Measurements from ENCODE around the gene LRRC71. TPM values are rescaled to one million over a fixed set of nuclear protein-coding genes. Genes with fewer than 3 reads are reported as not detected.

The LRRC71 gene
- total and polyA plus RNA-seq, 2 of the 8 experiments (the other 6 are each of a cell fraction or from before 2014, with no cell fraction given): 0.05 TPM; not detected in 1

DNA sequence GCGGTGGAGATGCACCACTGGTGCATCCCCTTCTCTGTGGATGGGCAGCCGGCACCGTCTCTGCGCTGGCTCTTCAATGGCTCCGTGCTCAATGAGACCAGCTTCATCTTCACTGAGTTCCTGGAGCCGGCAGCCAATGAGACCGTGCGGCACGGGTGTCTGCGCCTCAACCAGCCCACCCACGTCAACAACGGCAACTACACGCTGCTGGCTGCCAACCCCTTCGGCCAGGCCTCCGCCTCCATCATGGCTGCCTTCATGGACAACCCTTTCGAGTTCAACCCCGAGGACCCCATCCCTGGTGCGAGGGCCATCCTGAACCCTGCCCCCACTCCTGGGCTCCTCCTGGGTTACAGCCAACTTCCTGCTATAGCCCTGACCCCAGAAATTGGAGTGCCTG, 46.8 kb upstream of the LRRC71 start:
- no peak overlapping the region for H2BK20ac ChIP-seq (ENCODE audit: low read length)
- no peak overlapping the region for H3K9ac ChIP-seq (replicated peaks in 1 of 4; ENCODE audit: extremely low read depth in 1 of 4, low read depth in 3 of 4, low read length in 3 of 4)
- H3K4me2 ChIP-seq (ENCODE audit: insufficient read depth in 1 of 2, low read depth in 2 of 2, low read length in 2 of 2): no peak overlapping the region
- H2BK5ac ChIP-seq (ENCODE audit: low read depth, low read length): no peak overlapping the region
- WGBS, 2 experiments (ENCODE audit: extremely low coverage in 1 of 2, insufficient coverage in 1 of 2, insufficient read length in 1 of 2, insufficient replicate concordance in 2 of 2, low coverage in 1 of 2, low lambda C conversion rate in 2 of 2, missing lambda C conversion rate in 1 of 2): 92% methylated on average over 18 of the region's 18 CpGs; no CpG with 5 or more reads in 1 of the 2 experiments
- no peak overlapping the region for H4K91ac ChIP-seq (replicated peaks; ENCODE audit: insufficient read length, low read length)
- no peak overlapping the region for H3K4me3 ChIP-seq (ENCODE audit: extremely low read depth in 1 of 4, insufficient read depth in 2 of 4, low read depth in 3 of 4, low read length in 4 of 4)
- H3K79me1 ChIP-seq (ENCODE audit: low read depth, low read length): no peaks in the 10 kb centered on the region
- FAIRE-seq (no peak), DNase-seq (ENCODE audit: low read depth in 1 of 2, low spot score in 2 of 2) (no peak)
- POLR2A ChIA-PET (ENCODE audit: partially characterized antibody): interaction anchor here (1.5 to 1.8 kb wide), 2 partner anchors 8 to 14 kb away, joined by 3 to 5 read pairs; partner anchors contain the start of gene NTRK1
- no peaks in the 10 kb centered on the region; the same call in 1 of the 2 replicates for H3K23me2 ChIP-seq (ENCODE audit: low read depth, low read length)
- no peak overlapping the region for H3K56ac ChIP-seq (replicated peaks; ENCODE audit: insufficient read length, low read depth, low read length)
- peak overlapping the region; percentile 42; the same call in 1 of the 2 replicates for H4K8ac ChIP-seq (ENCODE audit: extremely low read depth, insufficient read depth, low read length)
- peaks cover 0 to 2% (median 1%) of the 10 kb centered on the region in 4 experiments; a peak in 4 of 7 replicates for H3K4me1 ChIP-seq (replicated peaks in 1 of 4; ENCODE audit: control insufficient read depth in 3 of 4, insufficient read depth in 4 of 4, low read length in 3 of 4)
- no peak overlapping the region for H2AFZ ChIP-seq (ENCODE audit: low read length)
- no peak overlapping the region; the same call in 1 of the 2 replicates for H2BK12ac ChIP-seq (ENCODE audit: low read depth, low read length)
- H3K9me3 ChIP-seq (ENCODE audit: insufficient read depth in 2 of 2, low read depth in 1 of 2, low read length in 1 of 2): no peaks in the 10 kb centered on the region
- no peaks in the 10 kb centered on the region for H3K79me2 ChIP-seq (ENCODE audit: control insufficient read depth in 1 of 2, insufficient read depth in 2 of 2, low read length in 2 of 2)
- no peak overlapping the region for H3K27ac ChIP-seq (ENCODE audit: low read depth, low read length)
- H3K14ac ChIP-seq (ENCODE audit: insufficient read length): no peak overlapping the region
- H2AK5ac ChIP-seq (ENCODE audit: low read depth, low read length): no peak overlapping the region
- no peak overlapping the region for H3K23ac ChIP-seq (ENCODE audit: insufficient read length)
- peaks cover 0 to 3% of the 10 kb centered on the region in 2 experiments for H4K20me1 ChIP-seq (replicated peaks in 1 of 2; ENCODE audit: control insufficient read depth in 1 of 2, insufficient read depth in 2 of 2, low read length in 2 of 2)
- H3K27me3 ChIP-seq (replicated peaks in 1 of 4; ENCODE audit: control insufficient read depth in 3 of 4, extremely low read depth in 1 of 4, insufficient read depth in 3 of 4, low read length in 3 of 4): peaks cover 0 to 36% (median 17%) of the 10 kb centered on the region in 4 experiments; a peak in 6 of 7 replicates
- H3K4ac ChIP-seq (replicated peaks; ENCODE audit: insufficient read length, low read depth, low read length): no peak overlapping the region
- no peak overlapping the region for H3K18ac ChIP-seq (ENCODE audit: extremely low read depth, low read length)
- CTCF ChIA-PET (ENCODE audit: partially characterized antibody): interaction anchor here (0.9 to 31.4 kb wide), 10 partner anchors 16 to 212 kb away, joined by 3 to 719 read pairs (median 6); partner anchors contain the start of genes INSRR, NTRK1 and PEAR1
- no peak overlapping the region; the same call in 1 of the 2 replicates for H2BK15ac ChIP-seq (ENCODE audit: low read length)
- no peak overlapping the region for H4K5ac ChIP-seq (ENCODE audit: insufficient read length, low read depth, low read length)
- no peaks in the 10 kb centered on the region for H3K36me3 ChIP-seq (ENCODE audit: control insufficient read depth in 2 of 4, insufficient read depth in 4 of 4, low read length in 3 of 4)
- no peak overlapping the region for H2BK120ac ChIP-seq (replicated peaks; ENCODE audit: low read depth, low read length)
- no peak for TF ChIP-seq SIN3A (conservative IDR thresholded peaks at IDR 0.05 in 1 of 2, IDR thresholded peaks at IDR 0.05 in 1 of 2; ENCODE audit: low read depth in 1 of 2, low read length in 2 of 2)
- no peak for TF ChIP-seq CTBP2 (IDR thresholded peaks at IDR 0.05; ENCODE audit: borderline replicate concordance, insufficient read depth, insufficient read length, low read length)
- no peak for TF ChIP-seq CEBPB (IDR thresholded peaks at IDR 0.05; ENCODE audit: low read depth, low read length)
- no peak for TF ChIP-seq MAFK (IDR thresholded peaks at IDR 0.05; ENCODE audit: low read depth, low read length)
- no peak for TF ChIP-seq EGR1 (IDR thresholded peaks at IDR 0.05; ENCODE audit: borderline replicate concordance, low read depth, low read length)
- TF ChIP-seq, protein P1, sequence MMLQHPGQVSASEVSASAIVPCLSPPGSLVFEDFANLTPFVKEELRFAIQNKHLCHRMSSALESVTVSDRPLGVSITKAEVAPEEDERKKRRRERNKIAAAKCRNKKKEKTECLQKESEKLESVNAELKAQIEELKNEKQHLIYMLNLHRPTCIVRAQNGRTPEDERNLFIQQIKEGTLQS (IDR thresholded peaks at IDR 0.05; ENCODE audit: insufficient read depth, low read depth, low read length): no peak
- TF ChIP-seq KDM5A (IDR thresholded peaks at IDR 0.05; ENCODE audit: low read length): no peak
- TF ChIP-seq RFX5 (IDR thresholded peaks at IDR 0.05; ENCODE audit: borderline replicate concordance, low read depth, low read length): no peak
- TF ChIP-seq, protein P2, sequence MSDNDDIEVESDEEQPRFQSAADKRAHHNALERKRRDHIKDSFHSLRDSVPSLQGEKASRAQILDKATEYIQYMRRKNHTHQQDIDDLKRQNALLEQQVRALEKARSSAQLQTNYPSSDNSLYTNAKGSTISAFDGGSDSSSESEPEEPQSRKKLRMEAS (IDR thresholded peaks at IDR 0.05): no peak
- TF ChIP-seq JUND (IDR thresholded peaks at IDR 0.05; ENCODE audit: low read length): no peak
